Astrocyte of the cerebellum (primary cell): ENCODE results near the gene CTRL.
A peak's percentile ranks its signal among the peaks of the same experiment; 100 is the strongest.
"Not testable (repeated sequence)": the region's sequence is repeated elsewhere in the genome, so short reads cannot be mapped to it uniquely, and the experiment has no call there.

Experiments
- DNase-seq: peaks from one replicate; pipeline ENCODE4 v3.0.0-alpha.2; 2011; ENCODE audit warnings: low read depth
- H3K4me3 ChIP-seq: 2 replicates; pipeline ENCODE4 v1.5.1; 2011; ENCODE audit warnings: mild to moderate bottlenecking, low read depth, low read length, moderate library complexity
- in situ Hi-C: cut with HindIII; loops from 2 replicates; pipeline ENCODE4 v1.10.0; 2017; ENCODE audit warnings: low sequenced_read_pairs
- TF ChIP-seq, protein P1 (sequence below): IDR thresholded peaks from 2 replicates; pipeline ENCODE4 v1.5.1; 2012; ENCODE audit warnings: low read length, low read depth, moderate library complexity, mild to moderate bottlenecking; ENCODE audit errors: missing control alignments

CTRL gene

GRCh38 chr16:67975321-67976105, 43.9 kb upstream of the CTRL start:
- TF ChIP-seq, protein P1, sequence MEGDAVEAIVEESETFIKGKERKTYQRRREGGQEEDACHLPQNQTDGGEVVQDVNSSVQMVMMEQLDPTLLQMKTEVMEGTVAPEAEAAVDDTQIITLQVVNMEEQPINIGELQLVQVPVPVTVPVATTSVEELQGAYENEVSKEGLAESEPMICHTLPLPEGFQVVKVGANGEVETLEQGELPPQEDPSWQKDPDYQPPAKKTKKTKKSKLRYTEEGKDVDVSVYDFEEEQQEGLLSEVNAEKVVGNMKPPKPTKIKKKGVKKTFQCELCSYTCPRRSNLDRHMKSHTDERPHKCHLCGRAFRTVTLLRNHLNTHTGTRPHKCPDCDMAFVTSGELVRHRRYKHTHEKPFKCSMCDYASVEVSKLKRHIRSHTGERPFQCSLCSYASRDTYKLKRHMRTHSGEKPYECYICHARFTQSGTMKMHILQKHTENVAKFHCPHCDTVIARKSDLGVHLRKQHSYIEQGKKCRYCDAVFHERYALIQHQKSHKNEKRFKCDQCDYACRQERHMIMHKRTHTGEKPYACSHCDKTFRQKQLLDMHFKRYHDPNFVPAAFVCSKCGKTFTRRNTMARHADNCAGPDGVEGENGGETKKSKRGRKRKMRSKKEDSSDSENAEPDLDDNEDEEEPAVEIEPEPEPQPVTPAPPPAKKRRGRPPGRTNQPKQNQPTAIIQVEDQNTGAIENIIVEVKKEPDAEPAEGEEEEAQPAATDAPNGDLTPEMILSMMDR, result no peak
- no peak for DNase-seq
- in situ Hi-C loops, result no loop called here
- no peak overlapping the region for H3K4me3 ChIP-seq

GRCh38 chr16:67972285-67972684, 40.6 kb upstream of the CTRL start:
- in situ Hi-C loops, DNase-seq, H3K4me3 ChIP-seq: not testable (repeated sequence)

GRCh38 chr16:67971111-67971510, 39.4 kb upstream of the CTRL start:
- no peak overlapping the region for H3K4me3 ChIP-seq
- DNase-seq, result no peak
- TF ChIP-seq, protein P1, result no peak
- in situ Hi-C loops, result no loop called here

- DNase-seq, result no peak
- in situ Hi-C loops, result no loop called here
- peak overlapping the region; percentile 84 for H3K4me3 ChIP-seq
- TF ChIP-seq, protein P1, result no peak
Measured at GRCh38 chr16:67969254-67970039, 37.8 kb upstream of the CTRL start.

DNA sequence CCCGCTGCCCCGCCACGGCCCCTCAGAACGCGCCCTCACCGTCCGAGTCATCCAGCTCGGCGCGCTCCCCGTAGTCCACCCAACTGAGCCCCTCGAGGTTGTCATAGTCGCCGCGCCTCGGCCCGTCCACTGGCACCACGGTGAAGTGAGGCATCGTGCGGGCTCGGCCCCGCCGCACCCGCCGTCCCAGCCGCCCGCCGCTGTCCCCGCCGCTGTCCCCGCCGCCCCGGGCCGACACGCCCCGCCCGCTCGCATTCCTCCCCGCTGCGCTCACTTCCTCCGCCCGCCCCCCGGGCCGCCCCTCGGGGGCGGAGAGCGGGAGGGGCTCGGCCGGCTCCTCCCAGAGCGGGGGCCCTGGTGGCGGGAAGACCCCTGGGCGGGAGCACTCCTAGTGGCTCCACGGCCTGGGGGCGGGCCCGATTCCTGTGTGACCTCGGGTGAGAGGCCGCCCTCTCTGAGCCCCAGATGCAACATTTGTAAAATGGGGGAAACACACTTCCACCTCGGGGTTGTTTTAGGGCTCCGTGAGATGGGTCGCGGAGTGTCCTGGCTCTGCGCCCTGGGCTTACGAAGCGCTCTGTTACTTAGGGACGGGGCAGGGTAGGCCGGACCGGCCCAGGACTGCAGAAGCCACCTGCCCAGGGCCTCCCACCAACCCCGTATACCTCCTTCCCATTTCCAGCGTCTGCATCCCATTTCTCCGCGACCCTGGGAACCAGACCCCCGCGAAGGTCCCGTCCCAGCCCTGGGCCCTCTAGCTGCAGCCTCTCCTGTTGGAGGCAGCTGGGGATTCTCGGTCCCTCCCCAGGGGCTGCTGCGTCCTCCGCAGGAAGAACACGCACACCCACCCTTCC, 37.0 kb upstream of the CTRL start, which contains the start of gene SLC12A4:
Gene SLC12A4, minus strand, starts transcription at position 238 of the 854 bp plus-strand sequence. Its CDS starts 84 bp downstream, at position 154.
- in situ Hi-C loops, result no loop called here
- TF ChIP-seq, protein P1, result no peak
- no peak for DNase-seq
- H3K4me3 ChIP-seq, result peak within 1 kb of the TSS; percentile 84

DNA sequence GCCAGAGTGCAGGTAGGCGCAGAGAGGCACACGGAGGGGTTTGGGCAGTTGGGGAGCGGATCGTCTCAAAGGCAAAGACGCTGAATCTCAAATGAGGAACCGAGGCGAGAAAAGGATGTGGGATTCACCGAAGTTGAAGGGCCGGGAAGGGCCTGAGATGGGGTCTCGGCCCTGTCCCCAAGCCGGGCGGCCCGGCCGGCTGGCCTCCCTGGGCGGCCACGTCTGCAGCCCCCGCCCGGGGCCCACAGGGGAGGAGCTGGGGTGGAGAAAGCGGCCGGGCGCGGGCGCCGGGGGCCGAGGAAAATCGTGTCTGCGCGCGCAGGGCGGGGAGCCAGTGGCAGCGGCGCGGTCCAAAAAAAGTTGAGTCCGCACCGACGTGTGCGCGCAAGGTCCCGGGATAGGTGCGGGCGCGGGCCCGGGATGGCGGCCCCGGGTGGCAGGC, 36.3 kb upstream of the CTRL start:
- TF ChIP-seq, protein P1, result no peak
- peak overlapping the region; percentile 84 for H3K4me3 ChIP-seq
- in situ Hi-C loops, result no loop called here
- DNase-seq, result no peak
